BJ (cell line): ENCODE results near the gene GSTO2. TPM values are rescaled to one million over a fixed set of nuclear protein-coding genes. Genes with fewer than 3 reads are reported as not detected.
"Not testable (repeated sequence)": the region's sequence is repeated elsewhere in the genome, so short reads cannot be mapped to it uniquely, and the experiment has no call there.

Experiments
- CTCF ChIA-PET: fragments of 350-600 bp; formaldehyde crosslinking; extraction: SDS; loops from one replicate; lab custom pipeline; 2021; ENCODE audit warnings: antibody characterized with exemption, inconsistent platforms; lab: Yijun Ruan, JAX
- POLR2A ChIA-PET: fragments of 300-600 bp; sonication (Branson Sonifier 250); formaldehyde crosslinking; extraction: SDS; loops from one replicate; lab custom pipeline; 2021; ENCODE audit warnings: antibody characterized with exemption; lab: Charles Lee
- DNase-seq: peaks from one replicate; pipeline ENCODE4 v3.0.0-alpha.2; 2011; ENCODE audit warnings: low read depth
- H3K27me3 ChIP-seq: 2 replicates; pipeline ENCODE4 v1.6.0; 2011; ENCODE audit warnings: low read length; ENCODE audit not compliant: control insufficient read depth, insufficient read depth
- H3K36me3 ChIP-seq: 2 replicates; pipeline ENCODE4 v1.5.1; 2011; ENCODE audit warnings: low read length; ENCODE audit not compliant: control insufficient read depth, insufficient read depth
- H3K4me3 ChIP-seq: 2 replicates; pipeline ENCODE4 v1.5.1; 2011; ENCODE audit warnings: low read depth, mild to moderate bottlenecking, control low read depth, low read length
- CTCF ChIP-seq: IDR thresholded peaks from 2 replicates; pipeline ENCODE4 v1.5.1; 2011; ENCODE audit warnings: low read depth, mild to moderate bottlenecking, control low read depth, inconsistent platforms, low read length, moderate library complexity; ENCODE audit not compliant: insufficient read depth
- polyA plus RNA-seq: library from polyadenylated mRNA; depleted of rRNA; stranded (reverse); fragments of >200 nt; gene quantifications from 2 replicates; pipeline ENCODE4 v1.2.3, GENCODE V29; 2011

GSTO2 gene
- polyA plus RNA-seq, 1 experiment = 4.9 TPM

GRCh38 chr10:104247513-104248146 is 21.4 kb upstream of the GSTO2 start:
- H3K27me3 ChIP-seq = peaks cover 1% of the 10 kb centered on the region; the same call in 1 of the 2 replicates
- no peak overlapping the region for H3K4me3 ChIP-seq
- no peaks in the 10 kb centered on the region for H3K36me3 ChIP-seq
- no peak for TF ChIP-seq CTCF
- ChIA-PET CTCF (no interaction called here), POLR2A (no interaction called here)
- DNase-seq = no peak

DNA sequence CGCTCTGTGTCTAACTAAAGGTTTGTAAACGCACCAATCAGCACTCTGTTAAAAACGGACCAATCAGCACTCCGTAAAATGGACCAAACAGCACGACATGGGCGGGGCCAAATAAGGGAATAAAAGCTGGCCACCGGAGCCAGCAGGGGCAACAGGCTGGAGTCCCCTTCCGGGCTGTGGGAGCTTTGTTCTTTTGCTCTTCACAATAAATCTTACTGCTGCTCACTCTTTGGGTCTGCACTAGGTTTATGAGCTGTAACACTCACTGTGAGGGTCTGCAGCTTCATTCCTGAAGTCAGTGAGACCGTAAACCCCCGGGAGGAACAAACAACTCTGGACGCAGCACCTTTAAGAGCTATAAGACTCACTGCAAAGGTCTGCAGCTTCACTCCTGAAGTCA is 20.1 kb upstream of the GSTO2 start:
- DNase-seq, H3K4me3 ChIP-seq, H3K36me3 ChIP-seq, POLR2A ChIA-PET, H3K27me3 ChIP-seq: not testable (repeated sequence)
- CTCF ChIA-PET = interaction anchor here (1.2 kb wide), 1 partner anchor 43 kb away, joined by 3 read pairs; no protein-coding TSS in a partner anchor

DNA sequence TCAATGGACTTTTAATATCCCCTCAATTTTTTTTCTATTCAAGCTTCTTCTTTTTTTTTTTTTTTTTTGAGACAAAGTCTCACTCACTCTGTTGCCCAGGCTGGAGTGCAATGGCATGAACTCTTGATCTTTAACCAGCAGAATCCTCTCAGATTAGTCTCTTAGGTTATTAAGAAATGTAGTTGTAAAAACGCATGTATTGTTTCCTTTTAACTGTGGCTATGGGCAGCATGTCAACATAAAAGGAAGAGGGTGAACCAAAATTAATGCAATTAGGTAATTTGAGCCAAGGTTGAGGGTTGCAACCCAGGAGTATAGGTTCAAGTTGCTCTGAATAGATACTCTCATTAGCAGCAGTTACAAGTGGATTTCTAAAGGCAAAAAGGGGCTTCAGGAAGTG is 18.6 kb upstream of the GSTO2 start:
- peaks cover 1% of the 10 kb centered on the region; the same call in 1 of the 2 replicates for H3K27me3 ChIP-seq
- no peak overlapping the region for H3K4me3 ChIP-seq
- ChIA-PET POLR2A (no interaction called here), CTCF (no interaction called here)
- no peaks in the 10 kb centered on the region for H3K36me3 ChIP-seq
- DNase-seq = no peak
- no peak for TF ChIP-seq CTCF

GRCh38 chr10:104251443-104251842 is 17.5 kb upstream of the GSTO2 start:
- CTCF ChIA-PET = no interaction called here
- no peak overlapping the region for H3K4me3 ChIP-seq
- TF ChIP-seq CTCF = no peak
- no peaks in the 10 kb centered on the region for H3K36me3 ChIP-seq
- H3K27me3 ChIP-seq = peaks cover 1% of the 10 kb centered on the region; the same call in 1 of the 2 replicates
- POLR2A ChIA-PET = no interaction called here
- no peak for DNase-seq

DNA sequence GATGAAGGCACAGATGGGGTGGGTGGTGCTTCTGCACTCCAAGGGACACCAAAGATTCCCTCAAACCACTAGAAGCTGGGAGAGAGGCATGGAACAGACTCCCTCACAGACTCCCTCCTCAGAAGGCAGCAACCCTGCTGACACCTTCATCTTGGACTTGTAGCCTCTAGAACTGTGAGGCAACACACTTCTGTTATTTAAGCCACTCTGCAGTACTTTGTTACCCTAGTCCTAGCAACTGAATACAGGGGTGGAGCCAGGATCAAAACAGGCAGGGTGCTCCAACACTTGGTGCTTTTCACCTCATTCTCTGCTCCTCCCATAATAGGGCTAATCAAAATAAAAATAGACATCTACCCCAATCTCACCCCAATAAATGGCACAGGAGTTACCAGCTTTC is 16.6 kb upstream of the GSTO2 start:
- Histone ChIP-seq H3K36me3 (no peaks in the 10 kb centered on the region), H3K4me3 (no peak overlapping the region), H3K27me3 (peaks cover 1% of the 10 kb centered on the region; the same call in 1 of the 2 replicates)
- POLR2A ChIA-PET = no interaction called here
- CTCF ChIA-PET = interaction anchor here (1.6 kb wide), 1 partner anchor 22 kb away, joined by 4 read pairs; no protein-coding TSS in a partner anchor
- TF ChIP-seq CTCF = no peak
- no peak for DNase-seq
